Measurements from ENCODE around the gene KYNU. TPM values are rescaled to one million over a fixed set of nuclear protein-coding genes. Genes with fewer than 3 reads are reported as not detected.
"Not testable (repeated sequence)": the region's sequence is repeated elsewhere in the genome, so short reads cannot be mapped to it uniquely, and the experiment has no call there.

The KYNU gene
- total and polyA plus RNA-seq, 3 experiments from 2014 or later = 0.20 TPM; not detected in 2

DNA sequence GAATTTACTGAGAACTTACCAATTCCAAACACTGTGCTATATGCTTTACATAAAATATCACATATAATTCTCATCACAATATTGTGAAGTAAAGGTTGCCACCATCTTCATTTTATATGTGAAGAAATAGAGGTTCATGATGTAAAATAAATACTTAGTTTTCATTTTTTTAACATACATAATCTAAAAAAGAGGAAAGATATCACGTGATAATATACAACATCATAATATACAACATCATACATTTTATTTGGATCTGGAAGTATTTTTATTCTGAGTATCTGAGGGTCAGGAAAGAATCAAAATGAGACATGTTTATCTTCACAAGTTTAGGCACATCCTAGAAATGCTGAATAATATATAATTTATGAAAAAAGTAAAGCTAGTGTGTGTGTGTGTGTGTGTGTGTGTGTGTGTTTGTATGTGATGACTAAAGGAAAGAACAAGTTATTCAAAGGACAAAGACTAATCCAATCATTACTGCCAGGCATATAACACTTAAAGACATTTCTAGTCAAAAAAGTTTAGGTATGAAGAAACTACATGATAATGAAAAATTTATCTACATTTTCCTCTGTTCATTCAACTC is 186.2 kb downstream of the KYNU start:
- CTCF ChIA-PET = no interaction called here
- Histone ChIP-seq H3K4me3 (ENCODE audit: low read length) (no peak overlapping the region), H3K4me1 (ENCODE audit: insufficient read depth, low read length) (no peaks in the 10 kb centered on the region), H3K9me3 (ENCODE audit: low read length) (no peaks in the 10 kb centered on the region), H3K27ac (ENCODE audit: low read depth, low read length) (no peak overlapping the region), H3K36me3 (ENCODE audit: insufficient read depth, low read length) (no peaks in the 10 kb centered on the region), H3K27me3 (ENCODE audit: insufficient read depth, low read length, poor library complexity, severe bottlenecking) (no peaks in the 10 kb centered on the region)
- peaks cover 10 to 15% (median 12%) of the 10 kb centered on the region in 5 donors for H3K9me3 Mint-ChIP-seq
- peaks cover 5 to 6% (median 6%) of the 10 kb centered on the region in 3 donors for H3K4me1 Mint-ChIP-seq
- H3K4me3 Mint-ChIP-seq = no peak overlapping the region
- H3K27ac Mint-ChIP-seq = no peak overlapping the region
- no peaks in the 10 kb centered on the region for H3K27me3 Mint-ChIP-seq
- POLR2A ChIA-PET = no interaction called here
- DNase-seq = no peak
- peaks cover 0 to 24% (median 0%) of the 10 kb centered on the region in 3 donors for H3K36me3 Mint-ChIP-seq

DNA sequence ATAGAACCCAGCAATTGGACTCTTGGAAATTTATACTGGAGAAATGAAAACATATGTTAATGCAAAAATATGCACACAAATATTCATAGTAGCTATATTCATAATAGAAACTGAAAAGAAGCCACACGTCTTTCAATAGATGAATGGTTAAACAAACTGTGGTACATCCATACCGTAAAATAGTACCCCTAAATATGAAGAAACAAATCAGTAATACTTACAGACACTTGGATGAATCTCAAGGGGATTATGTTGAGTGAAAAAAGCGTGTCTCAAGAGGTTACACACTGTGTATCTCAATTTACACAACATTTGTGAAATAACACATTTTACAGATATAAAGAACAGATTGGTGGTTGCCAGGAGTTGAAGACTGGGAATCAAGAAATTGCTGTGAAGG is 190.6 kb downstream of the KYNU start:
- H3K27me3 ChIP-seq (ENCODE audit: insufficient read depth, low read length, poor library complexity, severe bottlenecking) = no peaks in the 10 kb centered on the region
- ChIA-PET POLR2A (no interaction called here), CTCF (no interaction called here)
- Mint-ChIP-seq H3K27me3 (no peaks in the 10 kb centered on the region), H3K4me1 (peaks cover 5 to 6% (median 6%) of the 10 kb centered on the region in 3 donors), H3K4me3 (no peak overlapping the region), H3K36me3 (peaks cover 0 to 24% (median 0%) of the 10 kb centered on the region in 3 donors), H3K27ac (no peak overlapping the region), H3K9me3 (peaks cover 10 to 15% (median 12%) of the 10 kb centered on the region in 5 donors)
- no peaks in the 10 kb centered on the region for H3K9me3 ChIP-seq (ENCODE audit: low read length)
- H3K4me1 ChIP-seq (ENCODE audit: insufficient read depth, low read length) = no peaks in the 10 kb centered on the region
- no peaks in the 10 kb centered on the region for H3K36me3 ChIP-seq (ENCODE audit: insufficient read depth, low read length)
- no peak overlapping the region for H3K27ac ChIP-seq (ENCODE audit: low read depth, low read length)
- no peak overlapping the region for H3K4me3 ChIP-seq (ENCODE audit: low read length)
- DNase-seq = no peak

DNA sequence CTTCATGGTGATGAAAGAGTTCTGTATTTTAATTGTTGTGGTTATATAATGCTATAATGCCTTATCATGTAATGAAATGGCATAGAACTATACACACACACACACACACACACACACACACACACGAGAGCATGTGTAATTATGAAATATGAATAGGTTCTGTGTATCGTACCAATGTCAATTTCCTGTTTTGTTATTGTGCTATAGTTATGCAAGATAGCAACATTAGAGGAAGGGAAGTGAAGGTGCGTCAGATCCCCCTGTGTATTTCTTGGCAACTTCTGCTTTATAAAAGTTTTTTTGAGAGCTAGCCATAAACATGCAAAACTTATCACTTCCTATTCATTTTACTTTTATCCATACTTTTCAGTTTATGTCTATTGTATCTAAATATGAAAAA is 191.0 kb downstream of the KYNU start:
- Mint-ChIP-seq H3K4me1 (peaks cover 5 to 6% (median 6%) of the 10 kb centered on the region in 3 donors), H3K36me3 (peaks cover 0 to 23% (median 0%) of the 10 kb centered on the region in 3 donors), H3K27me3 (no peaks in the 10 kb centered on the region), H3K4me3 (no peak overlapping the region), H3K27ac (no peak overlapping the region), H3K9me3 (peaks cover 10 to 15% (median 12%) of the 10 kb centered on the region in 5 donors)
- H3K27ac ChIP-seq (ENCODE audit: low read depth, low read length) = no peak overlapping the region
- no peaks in the 10 kb centered on the region for H3K36me3 ChIP-seq (ENCODE audit: insufficient read depth, low read length)
- ChIA-PET CTCF (no interaction called here), POLR2A (no interaction called here)
- H3K27me3 ChIP-seq (ENCODE audit: insufficient read depth, low read length, poor library complexity, severe bottlenecking) = no peaks in the 10 kb centered on the region
- no peak overlapping the region for H3K4me3 ChIP-seq (ENCODE audit: low read length)
- no peaks in the 10 kb centered on the region for H3K9me3 ChIP-seq (ENCODE audit: low read length)
- H3K4me1 ChIP-seq (ENCODE audit: insufficient read depth, low read length) = no peaks in the 10 kb centered on the region
- DNase-seq = peak in 1 of 5 donors; percentile 1

DNA sequence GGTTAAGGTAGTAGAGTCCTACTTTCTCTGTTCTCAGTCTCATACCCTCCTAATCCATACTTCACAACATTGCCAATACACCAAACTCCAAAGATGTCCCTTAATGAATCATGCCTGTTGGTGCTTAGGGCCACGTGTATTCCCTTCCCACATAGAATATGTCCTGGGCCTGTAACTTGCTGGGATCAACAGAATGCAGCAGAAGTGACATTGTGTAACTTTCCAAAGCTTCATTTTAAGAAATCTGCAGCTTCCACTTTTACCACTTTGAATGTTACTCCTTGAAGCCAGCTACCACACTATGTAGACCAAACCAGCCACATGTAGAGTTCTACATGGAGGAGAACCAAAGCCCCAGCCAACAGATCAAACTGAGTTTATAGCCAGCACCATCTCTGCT is 193.2 kb downstream of the KYNU start:
- Histone ChIP-seq H3K4me1 (ENCODE audit: insufficient read depth, low read length) (no peaks in the 10 kb centered on the region), H3K4me3 (ENCODE audit: low read length) (no peak overlapping the region)
- POLR2A ChIA-PET = no interaction called here

DNA sequence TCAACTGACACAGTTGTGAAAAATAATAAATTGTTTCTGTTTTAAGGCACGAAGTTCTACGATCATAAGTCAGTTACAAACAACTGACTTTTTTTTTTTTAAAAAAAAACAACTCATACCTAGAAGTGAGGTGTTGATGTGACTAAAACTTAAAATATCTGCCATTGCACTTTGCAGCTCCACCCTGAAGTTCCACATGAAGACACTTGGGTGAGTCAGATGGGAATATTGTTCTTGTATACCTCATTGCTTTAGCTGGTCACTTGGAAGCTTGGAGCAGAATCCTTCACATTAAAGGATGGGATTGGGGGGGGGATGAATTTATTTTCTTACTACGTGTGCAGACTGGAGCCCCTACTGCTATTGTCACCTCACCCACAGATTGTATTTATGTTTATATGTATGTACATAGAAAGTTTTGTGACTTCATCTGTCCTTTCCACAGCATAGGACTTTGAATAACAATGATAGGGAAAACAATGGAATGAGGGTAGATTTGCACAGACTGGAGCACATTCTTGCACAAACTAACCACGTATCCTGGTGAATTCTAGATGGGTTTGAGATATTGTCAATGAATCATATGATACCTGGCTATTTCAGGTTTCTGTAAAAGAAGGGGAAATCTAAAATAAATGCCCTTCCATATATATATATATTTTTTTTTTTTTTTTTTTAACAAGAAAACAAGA is 193.9 kb downstream of the KYNU start:
- DNase-seq = no peak
- Histone ChIP-seq H3K9me3 (ENCODE audit: low read length) (no peaks in the 10 kb centered on the region), H3K4me3 (ENCODE audit: low read length) (no peak overlapping the region), H3K36me3 (ENCODE audit: insufficient read depth, low read length) (no peaks in the 10 kb centered on the region), H3K4me1 (ENCODE audit: insufficient read depth, low read length) (no peaks in the 10 kb centered on the region), H3K27me3 (ENCODE audit: insufficient read depth, low read length, poor library complexity, severe bottlenecking) (no peaks in the 10 kb centered on the region), H3K27ac (ENCODE audit: low read depth, low read length) (no peak overlapping the region)
- ChIA-PET POLR2A (no interaction called here), CTCF (no interaction called here)
- no peaks in the 10 kb centered on the region for H3K27me3 Mint-ChIP-seq
- no peak overlapping the region for H3K27ac Mint-ChIP-seq
- no peak overlapping the region for H3K4me3 Mint-ChIP-seq
- peaks cover 5 to 6% (median 6%) of the 10 kb centered on the region in 3 donors for H3K4me1 Mint-ChIP-seq
- peaks cover 0 to under 1% (median 0%) of the 10 kb centered on the region in 5 donors for H3K9me3 Mint-ChIP-seq
- peaks cover 0 to 12% (median 0%) of the 10 kb centered on the region in 3 donors for H3K36me3 Mint-ChIP-seq

More for the DNA sequence above, 193.2 kb downstream of the KYNU start:
- no peak overlapping the region for H3K4me3 Mint-ChIP-seq
- no peaks in the 10 kb centered on the region for H3K27me3 Mint-ChIP-seq
- peaks cover 5 to 6% (median 6%) of the 10 kb centered on the region in 3 donors for H3K4me1 Mint-ChIP-seq
- no peak for DNase-seq
- H3K9me3 ChIP-seq (ENCODE audit: low read length) = no peaks in the 10 kb centered on the region
- CTCF ChIA-PET = no interaction called here
- H3K9me3 Mint-ChIP-seq = peaks cover 0 to 4% (median 0%) of the 10 kb centered on the region in 5 donors
- H3K27ac ChIP-seq (ENCODE audit: low read depth, low read length) = no peak overlapping the region
- H3K27ac Mint-ChIP-seq = no peak overlapping the region
- H3K36me3 Mint-ChIP-seq = peaks cover 0 to 16% (median 0%) of the 10 kb centered on the region in 3 donors
- H3K36me3 ChIP-seq (ENCODE audit: insufficient read depth, low read length) = no peaks in the 10 kb centered on the region
- H3K27me3 ChIP-seq (ENCODE audit: insufficient read depth, low read length, poor library complexity, severe bottlenecking) = no peaks in the 10 kb centered on the region

DNA sequence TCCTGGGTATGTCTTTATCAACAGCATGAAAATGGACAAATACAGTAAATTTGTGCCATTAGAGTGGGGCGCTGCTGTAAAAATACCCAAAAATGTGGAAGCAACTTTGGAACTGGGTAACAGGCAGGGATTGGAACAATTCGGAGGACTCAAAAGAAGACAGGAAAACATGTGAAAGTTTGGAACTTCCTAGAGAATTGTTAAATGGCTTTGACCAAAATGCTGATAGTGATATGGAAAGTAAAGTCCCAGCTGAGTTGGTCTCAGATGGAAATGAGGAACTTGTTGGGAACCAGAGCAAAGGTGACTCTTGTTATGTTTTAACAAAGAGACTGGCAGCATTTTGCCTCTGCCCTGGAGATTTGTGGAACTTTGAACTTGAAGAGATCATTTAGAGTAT is 197.4 kb downstream of the KYNU start:
- peaks cover 0 to 12% (median 0%) of the 10 kb centered on the region in 3 donors for H3K36me3 Mint-ChIP-seq
- H3K9me3 Mint-ChIP-seq; H3K4me1 ChIP-seq (ENCODE audit: insufficient read depth, low read length); H3K27ac Mint-ChIP-seq; H3K9me3 ChIP-seq (ENCODE audit: low read length); H3K27me3 Mint-ChIP-seq; H3K4me1 Mint-ChIP-seq; CTCF ChIA-PET; POLR2A ChIA-PET; DNase-seq; H3K36me3 ChIP-seq (ENCODE audit: insufficient read depth, low read length); H3K4me3 ChIP-seq (ENCODE audit: low read length); H3K27ac ChIP-seq (ENCODE audit: low read depth, low read length); H3K4me3 Mint-ChIP-seq; H3K27me3 ChIP-seq (ENCODE audit: insufficient read depth, low read length, poor library complexity, severe bottlenecking): not testable (repeated sequence)

DNA sequence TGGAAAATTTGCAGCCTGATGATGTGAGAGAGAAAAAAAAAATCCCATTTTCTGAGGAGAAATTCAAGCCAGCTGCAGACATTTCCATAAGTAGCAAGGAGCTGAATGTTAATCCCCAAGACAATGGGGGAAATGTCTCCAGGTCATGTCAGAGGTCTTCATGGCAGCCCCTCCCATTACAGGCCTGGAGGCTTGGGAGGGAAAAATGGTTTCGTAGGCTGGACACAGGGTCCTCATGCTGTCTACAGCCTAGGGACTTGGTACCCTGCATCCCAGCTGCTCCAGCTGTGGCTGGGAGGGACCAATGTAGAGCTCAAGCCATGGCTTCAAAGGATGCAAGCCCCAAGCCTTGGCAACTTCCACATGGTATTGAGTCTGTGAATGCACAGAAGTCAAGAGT is 198.2 kb downstream of the KYNU start:
- Histone ChIP-seq H3K27ac (ENCODE audit: low read depth, low read length) (no peak overlapping the region), H3K36me3 (ENCODE audit: insufficient read depth, low read length) (no peaks in the 10 kb centered on the region), H3K27me3 (ENCODE audit: insufficient read depth, low read length, poor library complexity, severe bottlenecking) (no peaks in the 10 kb centered on the region), H3K9me3 (ENCODE audit: low read length) (no peaks in the 10 kb centered on the region), H3K4me1 (ENCODE audit: insufficient read depth, low read length) (no peaks in the 10 kb centered on the region), H3K4me3 (ENCODE audit: low read length) (no peak overlapping the region)
- ChIA-PET POLR2A (no interaction called here), CTCF (no interaction called here)
- Mint-ChIP-seq H3K4me3 (no peak overlapping the region), H3K36me3 (peaks cover 0 to 12% (median 0%) of the 10 kb centered on the region in 3 donors), H3K9me3 (no peaks in the 10 kb centered on the region), H3K4me1 (no peaks in the 10 kb centered on the region), H3K27ac (no peak overlapping the region), H3K27me3 (no peaks in the 10 kb centered on the region)
- DNase-seq = no peak

DNA sequence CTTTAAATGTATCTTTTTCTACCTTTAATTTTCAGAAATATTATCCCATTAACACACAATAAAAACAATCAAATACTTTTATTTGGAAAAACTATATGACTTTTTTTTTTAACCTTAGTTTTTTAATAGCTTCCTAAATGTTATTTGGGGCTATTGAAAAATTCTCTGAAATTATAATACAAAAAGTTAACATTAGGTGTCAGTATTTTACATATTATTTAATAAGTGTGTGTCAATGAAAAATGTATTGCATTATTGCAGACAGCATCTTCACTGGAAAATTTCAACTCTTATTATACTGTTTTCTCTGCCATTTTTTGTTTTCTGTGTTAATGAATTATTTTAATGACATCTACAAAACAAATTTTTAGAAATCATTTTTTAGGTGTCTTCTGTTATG is 200.6 kb downstream of the KYNU start:
- Histone ChIP-seq H3K4me3 (ENCODE audit: low read length) (no peak overlapping the region), H3K4me1 (ENCODE audit: insufficient read depth, low read length) (no peaks in the 10 kb centered on the region), H3K27me3 (ENCODE audit: insufficient read depth, low read length, poor library complexity, severe bottlenecking) (no peaks in the 10 kb centered on the region), H3K27ac (ENCODE audit: low read depth, low read length) (no peak overlapping the region), H3K36me3 (ENCODE audit: insufficient read depth, low read length) (no peaks in the 10 kb centered on the region), H3K9me3 (ENCODE audit: low read length) (no peaks in the 10 kb centered on the region)
- ChIA-PET CTCF (no interaction called here), POLR2A (no interaction called here)
- DNase-seq = no peak
- Mint-ChIP-seq H3K4me1 (no peaks in the 10 kb centered on the region), H3K36me3 (peaks cover 0 to 12% (median 0%) of the 10 kb centered on the region in 3 donors), H3K9me3 (no peaks in the 10 kb centered on the region), H3K27me3 (no peaks in the 10 kb centered on the region), H3K27ac (no peak overlapping the region), H3K4me3 (no peak overlapping the region)
